KOPT-K1 (cell line): ENCODE results near the gene MROH8.

ENCODE experiments used
- H3K27ac ChIP-seq: fragments of 200-600 bp; sonication (generic); 2 replicates; pipeline ENCODE4 v1.5.1; 2016; ENCODE audit warnings: antibody characterized with exemption, mild to moderate bottlenecking, low read depth, low read length; ENCODE audit not compliant: poor library complexity, severe bottlenecking
- H3K36me3 ChIP-seq: fragments of 200-600 bp; sonication (generic); 2 replicates; pipeline ENCODE4 v1.5.1; 2017; ENCODE audit warnings: antibody characterized with exemption, mild to moderate bottlenecking, low read length, moderate library complexity; ENCODE audit not compliant: insufficient read depth
- H3K9me3 ChIP-seq: fragments of 200-600 bp; sonication (generic); 2 replicates; pipeline ENCODE4 v1.5.1; 2017; ENCODE audit warnings: antibody characterized with exemption, low read length, mild to moderate bottlenecking; ENCODE audit not compliant: insufficient read depth, poor library complexity, severe bottlenecking

MROH8 gene

DNA sequence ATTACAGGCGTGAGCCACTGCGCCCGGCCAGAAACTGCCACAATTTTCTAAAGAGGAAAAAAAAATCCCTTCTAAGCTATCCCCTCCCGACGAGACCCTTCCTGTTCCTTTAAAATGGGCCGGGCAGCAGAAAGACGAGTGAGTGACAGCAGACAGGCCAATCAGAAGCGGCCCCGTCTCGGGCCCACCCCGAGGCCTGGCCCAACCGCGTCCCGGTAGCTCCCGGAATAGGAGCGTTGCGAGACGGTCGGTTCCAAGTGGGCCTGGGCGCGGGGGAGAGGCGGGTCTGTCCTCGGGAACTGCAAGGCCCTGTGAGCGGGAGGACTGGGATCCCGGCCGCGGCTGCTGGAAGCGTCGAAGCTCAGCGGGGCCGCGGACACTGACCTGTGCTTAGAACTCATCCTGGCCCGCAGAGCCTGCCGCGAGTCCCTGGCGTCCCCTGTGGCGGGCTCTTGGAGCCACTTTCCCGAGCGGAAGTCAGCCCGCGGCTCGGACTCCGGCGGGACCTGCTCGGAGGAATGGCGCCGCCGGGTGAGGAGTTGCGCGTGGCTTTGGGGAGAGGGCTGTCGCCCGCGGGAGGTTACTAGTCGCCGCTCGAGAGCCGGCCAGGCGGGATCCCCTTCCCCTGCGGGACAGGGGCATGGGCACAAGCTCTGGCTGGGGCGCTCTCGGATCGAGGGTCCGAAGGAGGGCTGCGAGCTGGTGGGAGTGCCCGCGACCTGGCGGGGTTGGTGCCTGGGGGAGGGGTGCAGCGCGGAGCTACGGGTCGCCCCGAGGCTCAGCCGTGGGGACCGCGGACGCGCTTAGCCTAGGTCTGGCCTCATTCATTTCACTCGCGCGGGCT is at the start of gene MROH8, which contains the start of gene RPN2:
Gene MROH8, minus strand, starts transcription at position 710 of the 844 bp plus-strand sequence.
Gene RPN2, plus strand, starts transcription at position 492 of the 844 bp plus-strand sequence. Its CDS starts 27 bp downstream, at position 519.
- peaks cover 27% of the 10 kb centered on the region for H3K36me3 ChIP-seq
- peak within 1 kb of the TSS; percentile 95 for H3K27ac ChIP-seq
- H3K9me3 ChIP-seq: no peaks in the 10 kb centered on the region

GRCh38 chr20:37228656-37229055 is 49.3 kb upstream of the MROH8 start:
- H3K9me3 ChIP-seq: no peaks in the 10 kb centered on the region
- no peak overlapping the region for H3K27ac ChIP-seq
- peaks cover 100% of the 10 kb centered on the region for H3K36me3 ChIP-seq

GRCh38 chr20:37228082-37228481 is 48.7 kb upstream of the MROH8 start:
- Histone ChIP-seq H3K36me3 (peaks cover 100% of the 10 kb centered on the region), H3K27ac (no peak overlapping the region), H3K9me3 (no peaks in the 10 kb centered on the region)

GRCh38 chr20:37226889-37227288 is 47.5 kb upstream of the MROH8 start:
- H3K36me3 ChIP-seq: peaks cover 100% of the 10 kb centered on the region
- H3K27ac ChIP-seq: no peak overlapping the region
- no peaks in the 10 kb centered on the region for H3K9me3 ChIP-seq

GRCh38 chr20:37225146-37225545 is 45.8 kb upstream of the MROH8 start:
- Histone ChIP-seq H3K9me3 (no peaks in the 10 kb centered on the region), H3K27ac (no peak overlapping the region), H3K36me3 (peaks cover 100% of the 10 kb centered on the region)

GRCh38 chr20:37223053-37223452 is 43.7 kb upstream of the MROH8 start:
- H3K27ac ChIP-seq: no peak overlapping the region
- peaks cover 100% of the 10 kb centered on the region for H3K36me3 ChIP-seq
- H3K9me3 ChIP-seq: no peaks in the 10 kb centered on the region

- Histone ChIP-seq H3K9me3 (no peaks in the 10 kb centered on the region), H3K36me3 (peaks cover 100% of the 10 kb centered on the region), H3K27ac (no peak overlapping the region)
Observed at GRCh38 chr20:37222086-37222485, 42.7 kb upstream of the MROH8 start.

- Histone ChIP-seq H3K36me3 (peaks cover 98% of the 10 kb centered on the region), H3K27ac (no peak overlapping the region), H3K9me3 (no peaks in the 10 kb centered on the region)
Observed at GRCh38 chr20:37220731-37221130, 41.4 kb upstream of the MROH8 start.

DNA sequence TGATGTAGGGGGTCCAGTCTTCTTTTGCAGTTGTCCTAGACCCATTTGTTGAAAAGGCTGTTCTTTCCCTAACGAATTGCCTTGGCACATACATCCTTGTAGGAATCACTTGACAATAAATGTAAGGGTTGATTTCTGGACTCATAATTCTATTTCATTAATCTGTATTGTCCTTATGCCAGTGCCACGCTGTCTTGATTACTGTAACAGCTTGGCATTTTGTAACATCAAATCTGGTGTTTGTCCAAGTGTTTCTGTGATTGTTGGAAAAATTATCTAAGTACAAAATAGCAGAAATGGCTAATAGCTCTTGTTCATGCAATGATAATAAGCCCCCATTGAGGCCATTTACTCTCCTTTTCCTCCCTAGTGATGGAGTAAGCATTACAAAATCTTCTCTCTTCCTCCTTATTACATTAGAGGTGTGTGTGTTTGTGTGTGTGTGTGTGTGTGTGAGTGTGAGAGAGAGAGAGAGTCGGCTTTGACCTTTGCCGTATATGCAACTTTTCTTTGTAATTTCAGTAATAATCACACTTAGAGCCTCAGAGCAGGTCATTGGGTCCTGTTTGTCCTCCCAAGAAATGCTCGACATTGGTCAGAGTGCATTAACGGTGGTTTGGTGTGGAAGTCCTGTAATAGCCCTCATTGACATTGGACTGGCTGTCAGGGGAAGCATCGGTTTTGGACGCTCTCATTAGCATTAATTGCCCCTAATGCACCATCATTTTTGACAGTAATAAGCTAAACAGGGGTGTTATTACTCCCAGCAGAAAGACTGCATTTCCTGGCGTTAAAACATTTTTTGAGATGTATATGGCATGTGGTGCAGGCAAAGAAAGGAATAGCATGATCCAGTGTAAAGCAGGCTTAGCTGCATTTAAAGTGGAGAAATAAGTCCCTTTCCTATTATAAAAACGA is 40.7 kb upstream of the MROH8 start:
- no peak overlapping the region for H3K27ac ChIP-seq
- H3K36me3 ChIP-seq: peaks cover 98% of the 10 kb centered on the region
- H3K9me3 ChIP-seq: no peaks in the 10 kb centered on the region

DNA sequence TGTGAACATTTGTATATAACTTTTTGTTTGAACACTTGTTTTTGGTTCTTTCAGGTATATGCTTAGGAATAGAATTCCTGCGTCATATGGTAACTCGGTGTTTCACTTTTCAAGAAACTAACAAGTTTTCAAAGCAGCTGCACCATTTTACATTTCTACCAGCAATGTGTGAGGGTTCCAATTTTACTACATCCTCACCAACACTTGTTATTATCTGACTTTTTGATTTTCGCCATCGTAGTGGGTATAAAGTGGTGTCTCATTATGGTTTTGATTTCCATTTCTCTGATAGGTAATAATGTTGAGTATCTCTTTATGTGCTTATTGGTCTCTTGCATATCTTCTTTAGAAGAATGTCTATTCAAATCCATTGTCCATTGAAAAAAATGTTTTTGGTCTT is 39.6 kb upstream of the MROH8 start:
- peaks cover 97% of the 10 kb centered on the region for H3K36me3 ChIP-seq
- no peak overlapping the region for H3K27ac ChIP-seq
- no peaks in the 10 kb centered on the region for H3K9me3 ChIP-seq

- Histone ChIP-seq H3K27ac (no peak overlapping the region), H3K36me3 (peaks cover 97% of the 10 kb centered on the region), H3K9me3 (no peaks in the 10 kb centered on the region)
Observed at GRCh38 chr20:37218441-37218840, 39.1 kb upstream of the MROH8 start.

GRCh38 chr20:37209661-37210314 is 30.4 kb upstream of the MROH8 start:
- H3K27ac ChIP-seq: no peak overlapping the region
- H3K36me3 ChIP-seq: peaks cover 100% of the 10 kb centered on the region
- no peaks in the 10 kb centered on the region for H3K9me3 ChIP-seq

DNA sequence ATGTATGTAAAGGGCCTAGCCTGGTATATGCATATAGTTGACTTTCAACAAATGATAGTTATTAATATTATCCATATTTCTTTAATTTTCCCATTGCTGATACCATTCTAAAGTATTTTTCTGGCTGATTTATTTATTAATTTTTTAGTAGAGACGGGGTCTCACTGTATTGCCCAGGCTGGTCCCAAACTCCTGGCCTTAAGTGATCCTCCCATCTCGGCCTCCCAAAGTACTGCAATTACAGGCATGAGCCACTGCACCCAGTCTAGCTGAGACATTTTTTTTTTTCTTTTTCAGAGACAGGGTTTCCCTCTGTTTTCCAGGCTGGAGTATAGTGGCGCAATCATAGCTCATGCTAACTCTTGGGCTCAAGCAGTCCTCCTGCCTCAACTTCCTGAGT is 29.8 kb upstream of the MROH8 start:
- H3K27ac ChIP-seq: no peak overlapping the region

GRCh38 chr20:37207171-37207570 is 27.8 kb upstream of the MROH8 start:
- Histone ChIP-seq H3K36me3 (peaks cover 100% of the 10 kb centered on the region), H3K27ac (no peak overlapping the region), H3K9me3 (no peaks in the 10 kb centered on the region)

More for the DNA sequence above, 29.8 kb upstream of the MROH8 start:
- H3K9me3 ChIP-seq: no peaks in the 10 kb centered on the region
- peaks cover 100% of the 10 kb centered on the region for H3K36me3 ChIP-seq

GRCh38 chr20:37205794-37206193 is 26.4 kb upstream of the MROH8 start:
- Histone ChIP-seq H3K36me3 (peaks cover 100% of the 10 kb centered on the region), H3K27ac (no peak overlapping the region), H3K9me3 (no peaks in the 10 kb centered on the region)
